22Rv1 (cell line): Measurements from ENCODE around the gene ALAS1.
"Not testable (repeated sequence)": the region's sequence is repeated elsewhere in the genome, so short reads cannot be mapped to it uniquely, and the experiment has no call there.

ENCODE experiments used
- H3K27ac ChIP-seq: fragments of 450-650 bp; 2 replicates; pipeline ENCODE4 v1.5.1; 2017
- ZFX ChIP-seq: fragments of 450-650 bp; IDR thresholded peaks from 2 replicates; pipeline ENCODE4 v1.6.1; 2017; ENCODE audit warnings: antibody characterized with exemption, borderline replicate concordance
- TF ChIP-seq, protein P1 (sequence below): fragments of 450-650 bp; IDR thresholded peaks from 2 replicates; pipeline ENCODE4 v1.5.1; 2017; ENCODE audit warnings: mild to moderate bottlenecking

The ALAS1 gene

DNA sequence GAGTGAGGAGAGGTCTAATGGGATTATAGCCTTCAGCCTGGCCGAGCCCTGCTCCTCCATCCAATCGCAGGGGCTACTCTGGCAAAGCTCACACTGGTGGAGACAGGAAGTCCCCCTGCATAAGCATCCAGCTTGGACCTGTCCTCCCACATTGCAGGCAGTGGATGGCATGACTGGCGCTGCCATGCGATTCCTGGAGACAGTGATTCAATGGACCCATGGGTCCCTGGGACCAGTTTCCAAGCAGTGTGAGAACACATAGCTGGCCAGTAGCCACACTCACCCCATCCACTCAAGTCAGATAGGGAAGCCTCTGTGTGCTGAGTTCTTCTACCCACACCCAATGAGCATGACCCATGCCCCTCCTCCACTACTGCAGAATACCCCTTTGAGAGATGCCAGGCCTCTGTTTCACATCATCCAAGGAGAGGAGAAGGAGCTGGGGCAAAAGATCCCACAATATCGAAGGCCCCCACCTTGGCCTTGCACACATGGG, 25.6 kb upstream of the ALAS1 start:
- no peak for TF ChIP-seq ZFX
- TF ChIP-seq, protein P1, sequence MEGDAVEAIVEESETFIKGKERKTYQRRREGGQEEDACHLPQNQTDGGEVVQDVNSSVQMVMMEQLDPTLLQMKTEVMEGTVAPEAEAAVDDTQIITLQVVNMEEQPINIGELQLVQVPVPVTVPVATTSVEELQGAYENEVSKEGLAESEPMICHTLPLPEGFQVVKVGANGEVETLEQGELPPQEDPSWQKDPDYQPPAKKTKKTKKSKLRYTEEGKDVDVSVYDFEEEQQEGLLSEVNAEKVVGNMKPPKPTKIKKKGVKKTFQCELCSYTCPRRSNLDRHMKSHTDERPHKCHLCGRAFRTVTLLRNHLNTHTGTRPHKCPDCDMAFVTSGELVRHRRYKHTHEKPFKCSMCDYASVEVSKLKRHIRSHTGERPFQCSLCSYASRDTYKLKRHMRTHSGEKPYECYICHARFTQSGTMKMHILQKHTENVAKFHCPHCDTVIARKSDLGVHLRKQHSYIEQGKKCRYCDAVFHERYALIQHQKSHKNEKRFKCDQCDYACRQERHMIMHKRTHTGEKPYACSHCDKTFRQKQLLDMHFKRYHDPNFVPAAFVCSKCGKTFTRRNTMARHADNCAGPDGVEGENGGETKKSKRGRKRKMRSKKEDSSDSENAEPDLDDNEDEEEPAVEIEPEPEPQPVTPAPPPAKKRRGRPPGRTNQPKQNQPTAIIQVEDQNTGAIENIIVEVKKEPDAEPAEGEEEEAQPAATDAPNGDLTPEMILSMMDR, result no peak
- no peak overlapping the region for H3K27ac ChIP-seq

DNA sequence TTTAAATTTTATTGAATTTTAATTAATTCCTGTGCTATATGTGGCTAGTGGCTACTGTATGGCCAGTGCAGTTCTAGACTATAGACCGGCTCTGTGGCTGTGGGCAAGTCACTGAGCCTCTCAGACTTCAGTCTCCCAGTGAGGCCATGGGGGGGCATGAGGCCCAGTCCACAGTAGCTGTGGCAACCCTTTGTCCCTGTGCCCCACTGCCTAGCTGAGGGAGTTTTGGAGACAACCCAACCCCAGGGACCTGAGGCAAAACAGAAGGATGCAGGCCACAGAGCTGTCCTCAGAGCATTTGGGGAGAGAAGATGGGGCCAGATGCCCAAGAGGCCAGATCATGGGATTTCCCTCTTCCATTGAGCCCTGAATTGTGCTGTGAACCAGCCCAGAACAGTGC, 24.9 kb upstream of the ALAS1 start:
- H3K27ac ChIP-seq, result no peak overlapping the region

DNA sequence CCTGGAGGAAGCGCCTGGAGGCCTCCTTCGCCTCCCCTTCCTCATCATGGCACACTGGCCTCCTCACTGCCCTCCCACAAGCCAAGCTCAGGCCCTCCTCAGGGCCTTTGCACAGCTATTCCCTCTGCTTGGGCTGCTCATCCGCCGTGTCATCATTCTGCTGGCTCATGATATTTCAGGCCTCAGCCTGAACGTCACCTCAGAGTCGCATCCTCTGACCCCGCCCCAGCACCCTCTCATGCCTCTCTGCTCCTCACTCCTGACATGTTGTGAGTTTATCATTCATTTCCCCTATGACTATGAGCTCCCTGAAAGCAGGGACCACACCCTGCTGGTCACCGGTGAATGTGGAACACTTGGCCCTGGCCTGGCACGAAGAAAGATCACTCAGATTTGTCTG, 23.1 kb upstream of the ALAS1 start:
- H3K27ac ChIP-seq, result no peak overlapping the region
- TF ChIP-seq ZFX, result no peak
- TF ChIP-seq, protein P1, result no peak

More for the DNA sequence above, 24.9 kb upstream of the ALAS1 start:
- no peak for TF ChIP-seq ZFX
- TF ChIP-seq, protein P1, result no peak

DNA sequence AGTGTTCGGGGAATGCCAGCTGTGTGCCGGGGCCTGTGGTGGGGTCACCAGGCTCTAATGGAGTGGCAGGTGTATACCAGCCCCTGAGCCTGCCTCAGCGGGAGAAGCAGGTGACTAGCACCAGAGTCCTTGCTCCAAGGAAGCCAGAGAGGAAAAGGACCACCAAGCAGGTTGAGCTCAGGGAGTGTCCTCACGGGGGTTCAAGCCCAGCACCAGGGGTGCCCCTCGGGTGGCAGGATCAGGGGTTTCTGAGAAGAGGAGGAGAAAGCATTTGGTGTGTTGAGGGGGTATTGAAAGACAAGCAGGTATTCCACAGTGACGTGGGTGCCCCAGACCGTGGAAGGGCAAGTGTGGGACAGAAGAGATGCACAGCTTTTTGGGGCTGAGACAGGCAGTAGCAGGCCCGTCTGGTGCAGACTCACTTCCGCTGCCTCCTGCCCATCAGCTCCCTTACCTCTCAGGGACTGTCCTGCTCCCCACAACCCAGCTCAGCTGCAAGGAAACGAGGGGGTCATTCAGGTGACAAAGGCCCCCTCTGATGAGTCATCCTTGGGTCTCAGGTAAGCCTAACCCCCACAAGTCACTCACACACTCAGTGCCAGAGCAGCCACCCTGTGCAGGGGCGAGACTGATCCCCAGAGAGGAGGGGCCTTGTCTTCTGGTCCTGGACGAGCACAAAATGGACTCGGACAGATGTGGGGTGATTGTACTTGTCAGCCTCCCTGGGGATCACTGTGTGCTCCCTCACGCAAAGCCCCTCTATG, 22.4 kb upstream of the ALAS1 start:
- TF ChIP-seq, protein P1, result no peak
- no peak for TF ChIP-seq ZFX
- H3K27ac ChIP-seq, result no peak overlapping the region

DNA sequence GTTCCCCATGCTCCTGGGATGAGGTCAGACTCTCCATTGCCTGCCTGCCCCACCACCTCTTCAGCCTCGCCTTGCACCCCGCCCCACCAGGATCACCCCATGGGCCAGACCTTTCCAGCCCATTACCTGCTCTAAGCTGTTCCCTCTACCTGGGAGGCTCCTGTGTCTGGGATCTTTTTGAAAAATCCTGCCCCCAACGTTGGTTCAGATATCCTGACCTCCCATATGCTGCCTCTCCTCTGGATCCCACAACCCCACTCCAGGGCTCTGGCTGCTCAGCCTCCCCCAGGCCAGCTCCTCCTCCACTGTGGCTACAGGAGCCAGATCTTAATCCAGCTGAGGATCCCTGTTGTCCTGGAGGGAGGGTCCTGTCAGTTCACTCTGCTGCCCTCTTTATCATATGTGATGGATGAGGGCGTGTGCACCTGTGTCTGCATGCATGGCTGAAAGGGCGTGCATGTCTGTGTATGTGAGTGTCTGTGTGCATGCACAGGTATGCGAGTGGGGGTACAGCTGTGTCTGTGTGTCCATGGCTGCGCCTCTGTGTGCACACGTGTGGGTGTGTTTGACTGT, 21.7 kb upstream of the ALAS1 start:
- TF ChIP-seq, protein P1, result no peak
- no peak overlapping the region for H3K27ac ChIP-seq

DNA sequence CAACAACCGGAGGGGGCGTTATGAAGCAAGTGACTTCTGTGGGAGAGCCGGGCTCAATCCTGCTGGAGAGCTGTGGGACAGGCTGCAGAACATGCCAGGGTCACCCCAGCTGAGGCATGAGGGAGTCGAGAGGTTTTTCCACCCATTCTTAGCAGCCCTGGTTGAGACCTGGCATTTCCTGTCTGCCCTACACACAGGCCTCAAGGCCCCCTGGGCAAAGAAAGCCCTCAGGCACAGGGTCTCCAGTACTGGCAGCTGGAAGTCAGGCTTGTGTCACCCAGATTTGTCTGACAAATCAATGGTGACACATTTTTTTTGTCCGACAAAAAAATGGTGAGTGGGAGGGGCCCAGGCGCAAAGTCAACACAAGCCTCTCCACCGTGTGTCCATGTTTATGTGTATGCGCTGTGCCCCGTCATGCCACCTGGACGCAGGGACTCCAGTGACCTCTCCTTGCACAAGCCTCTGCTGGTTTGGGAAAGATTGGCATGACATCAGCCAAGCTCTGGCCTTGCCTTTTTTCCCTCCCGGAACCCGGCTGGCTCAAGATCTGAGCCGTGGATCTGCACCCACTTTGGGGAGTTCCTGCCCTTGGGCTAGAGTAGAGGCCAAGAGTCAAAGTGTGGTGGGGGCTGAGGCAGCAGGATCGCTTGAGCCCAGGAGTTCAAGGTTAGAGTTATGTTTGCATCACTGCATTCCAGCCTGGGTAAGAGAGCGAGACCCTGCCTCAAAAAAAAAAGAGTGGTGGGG, 20.8 kb upstream of the ALAS1 start:
- no peak for TF ChIP-seq ZFX
- TF ChIP-seq, protein P1, result no peak
- no peak overlapping the region for H3K27ac ChIP-seq

DNA sequence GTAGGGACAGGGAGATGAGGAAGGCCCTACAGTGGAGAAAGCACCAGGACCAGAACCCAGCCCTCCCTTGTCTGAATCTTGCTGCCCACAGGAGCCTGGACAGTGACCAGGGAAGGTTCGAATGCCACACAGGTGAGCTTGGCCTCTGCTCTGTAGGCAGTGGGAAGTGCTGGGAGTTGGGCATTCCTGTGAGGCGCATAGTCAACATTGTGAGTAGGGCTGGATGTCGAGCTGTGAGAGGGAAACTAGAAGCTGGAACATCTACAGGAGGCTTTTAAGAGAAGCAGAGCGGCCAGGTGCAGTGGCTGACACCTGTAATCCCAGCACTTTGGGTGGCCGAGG, 20.3 kb upstream of the ALAS1 start:
- TF ChIP-seq, protein P1, result no peak
- no peak for TF ChIP-seq ZFX
- no peak overlapping the region for H3K27ac ChIP-seq

DNA sequence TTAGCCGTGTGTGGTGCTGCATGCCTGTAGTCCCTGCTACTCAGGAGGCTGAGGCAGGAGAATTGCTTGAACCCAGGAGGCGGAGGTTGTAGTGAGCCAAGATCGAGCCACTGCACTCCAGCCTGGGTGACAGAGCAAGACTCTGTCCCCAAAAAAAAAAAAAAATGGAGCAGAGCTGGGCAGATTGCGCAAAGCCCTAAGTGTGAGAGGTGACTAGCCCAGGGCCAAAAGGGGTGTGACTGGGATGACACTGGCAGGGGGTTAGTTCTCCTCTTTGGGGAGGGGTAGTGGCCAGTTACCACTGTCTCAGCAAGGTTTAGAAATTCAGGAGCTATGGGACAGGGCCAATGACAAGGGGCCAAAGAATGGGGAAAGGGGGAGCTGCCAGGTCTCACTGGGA, 19.8 kb upstream of the ALAS1 start:
- not testable (repeated sequence) for H3K27ac ChIP-seq
